ENCODE results near the gene ZNF148.

The ZNF148 gene

GRCh38 chr3:125289429-125289981 is 85.6 kb downstream of the ZNF148 start:
- no peak for DNase-seq (ENCODE audit: low read depth in 3 of 3)

GRCh38 chr3:125287248-125287647 is 87.9 kb downstream of the ZNF148 start:
- DNase-seq (ENCODE audit: low read depth in 3 of 3), result no peak

GRCh38 chr3:125281381-125281780 is 93.7 kb downstream of the ZNF148 start:
- DNase-seq (ENCODE audit: low read depth in 3 of 3), result no peak

DNA sequence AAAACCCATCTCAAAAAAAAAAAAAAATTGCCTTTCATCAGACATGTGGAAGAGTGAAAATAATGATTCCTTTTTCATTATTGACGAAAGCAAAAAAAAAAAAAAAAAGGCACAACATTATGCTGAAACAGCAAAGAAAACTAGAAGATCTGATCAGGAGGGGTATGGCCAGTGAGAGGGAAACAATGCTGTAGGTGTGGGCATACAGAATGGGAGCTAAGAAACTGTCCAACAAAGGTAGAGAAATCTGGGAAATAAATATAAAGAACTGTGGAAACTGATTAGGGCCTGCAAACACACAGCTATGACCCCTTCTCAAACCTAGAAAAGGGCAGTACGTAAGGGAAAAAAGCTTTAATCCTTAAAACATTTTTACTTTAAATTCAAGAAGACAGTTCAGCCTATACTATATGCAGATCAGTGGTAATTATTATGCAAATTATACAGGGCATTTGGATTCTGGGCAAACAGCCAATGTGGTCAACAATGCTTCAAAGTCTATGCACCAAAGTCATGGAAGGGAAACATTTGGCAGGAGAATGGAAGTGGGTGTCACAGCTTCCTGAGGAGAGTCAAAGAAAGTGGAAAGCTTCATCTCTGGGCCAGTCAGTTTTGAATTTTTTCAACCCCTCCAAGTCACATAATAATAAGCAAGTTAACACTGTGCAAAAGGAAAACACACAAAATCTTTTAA is 94.3 kb downstream of the ZNF148 start:
- DNase-seq (ENCODE audit: low read depth in 3 of 3), result no peak

- no peak for DNase-seq (ENCODE audit: low read depth in 3 of 3)
Observed at GRCh38 chr3:125278155-125278554, 97.0 kb downstream of the ZNF148 start.

- DNase-seq (ENCODE audit: low read depth in 3 of 3), result no peak
Observed at GRCh38 chr3:125271127-125271526, 104.0 kb downstream of the ZNF148 start.

DNA sequence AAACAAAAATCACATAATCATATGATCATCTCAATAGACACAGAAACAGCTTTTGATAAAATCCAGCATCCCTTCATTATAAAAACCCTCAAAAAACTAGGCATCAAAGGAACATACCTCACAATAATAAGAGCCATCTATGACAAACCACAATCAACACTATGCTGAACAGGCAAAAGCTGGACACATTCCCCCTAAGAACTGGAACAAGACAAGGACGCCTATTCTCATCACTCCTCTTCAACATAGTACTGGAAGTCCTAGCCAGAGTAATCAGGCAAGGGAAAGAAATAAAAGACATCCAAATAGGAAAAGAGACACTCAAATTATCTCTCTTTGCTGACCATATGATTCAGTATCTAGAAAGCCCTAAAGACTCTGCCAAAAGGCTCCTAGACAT is 107.7 kb downstream of the ZNF148 start:
- no peak for DNase-seq (ENCODE audit: low read depth in 3 of 3)

DNA sequence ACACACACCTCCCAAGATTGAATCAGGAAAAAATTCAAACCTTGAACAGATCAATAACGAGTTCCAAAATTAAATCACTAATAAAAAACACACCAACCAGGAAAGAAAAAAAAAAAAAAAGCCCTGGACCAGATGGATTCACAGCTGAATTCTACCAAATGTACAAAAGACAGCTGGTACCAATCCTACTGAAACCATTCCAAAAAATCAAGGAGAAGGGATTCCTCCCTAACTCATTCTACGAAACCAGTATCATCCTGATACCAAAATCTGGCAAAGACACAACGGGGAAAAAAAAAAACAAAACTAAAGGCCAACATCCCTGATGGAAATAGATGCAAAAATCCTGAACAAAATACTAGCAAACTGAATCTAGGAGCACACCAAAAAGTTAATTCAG is 108.2 kb downstream of the ZNF148 start:
- DNase-seq (ENCODE audit: low read depth in 3 of 3), result no peak

DNA sequence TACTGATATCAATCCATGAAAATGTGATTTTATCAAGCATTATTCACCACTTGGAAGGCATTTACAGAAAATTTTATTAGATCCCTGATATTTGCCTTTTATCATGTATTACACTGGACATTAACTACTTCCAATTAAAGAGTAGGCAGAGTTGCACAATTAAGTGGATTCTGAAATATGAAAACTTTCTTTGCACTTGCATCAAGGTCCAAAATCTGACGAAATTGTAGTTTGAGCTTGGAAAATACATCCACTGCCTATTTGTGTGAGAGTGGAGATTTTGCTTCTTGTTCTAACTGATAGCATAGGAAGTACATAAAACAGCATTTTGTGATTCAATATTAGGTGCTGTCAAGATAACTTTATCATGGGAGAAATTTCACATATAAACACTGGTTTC is 113.0 kb downstream of the ZNF148 start:
- DNase-seq (ENCODE audit: low read depth in 3 of 3), result no peak

DNA sequence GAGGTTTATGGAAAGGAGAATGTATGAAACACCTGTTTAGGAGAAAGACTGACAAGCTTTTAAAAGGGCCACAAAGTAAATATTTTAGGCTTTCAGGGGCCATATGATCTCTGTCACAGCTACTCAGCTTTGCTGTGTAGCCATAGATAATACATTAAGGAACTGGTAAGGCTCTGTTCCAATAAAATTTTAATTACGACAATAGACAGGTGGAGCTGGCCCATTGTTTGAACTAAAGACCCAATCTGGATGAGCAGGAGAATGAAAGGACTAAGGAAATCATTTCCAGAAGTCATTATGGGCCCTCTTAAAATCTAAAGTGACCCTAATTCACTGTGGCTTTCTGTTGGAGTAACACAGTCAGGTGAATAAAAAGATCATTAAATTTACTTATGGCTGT is 114.1 kb downstream of the ZNF148 start:
- DNase-seq (ENCODE audit: low read depth in 3 of 3), result no peak

DNA sequence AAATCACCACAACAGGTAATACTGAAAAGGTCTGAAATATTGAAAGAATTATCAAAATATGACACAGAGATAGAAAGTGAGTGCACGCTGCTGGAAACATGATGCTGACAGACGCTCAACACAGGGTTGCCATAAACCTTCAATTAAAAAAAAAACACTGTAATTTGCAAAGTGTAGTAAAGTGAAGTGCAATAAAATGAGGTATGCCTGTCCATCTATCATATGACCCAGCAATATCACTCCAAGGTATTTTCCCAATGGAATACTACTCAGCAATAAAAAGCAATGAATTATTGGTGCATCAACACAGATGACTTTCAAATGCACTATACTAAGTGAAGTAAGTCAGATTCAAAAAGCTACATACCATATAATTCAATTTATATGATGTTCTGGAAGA is 115.0 kb downstream of the ZNF148 start:
- no peak for DNase-seq (ENCODE audit: low read depth in 3 of 3)

DNA sequence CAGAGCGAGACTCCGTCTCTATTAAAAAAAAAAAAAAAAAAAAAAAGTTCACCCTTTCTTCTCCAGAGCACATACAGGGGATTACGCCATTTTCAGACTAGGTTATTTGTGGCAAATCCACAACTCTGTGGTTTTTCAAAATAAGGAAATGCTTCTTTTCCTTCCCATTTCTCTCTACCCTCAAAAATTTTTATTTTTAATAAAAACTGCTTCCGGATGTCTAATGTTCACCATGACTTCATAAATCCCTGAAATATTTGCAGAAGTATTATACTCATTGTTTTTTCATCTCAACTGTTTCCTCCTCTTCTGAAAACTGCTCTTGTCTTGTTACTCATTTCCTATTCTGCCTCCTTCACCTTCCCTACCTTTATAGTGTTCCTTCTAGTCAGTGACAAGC is 117.6 kb downstream of the ZNF148 start:
- no peak for DNase-seq (ENCODE audit: low read depth in 3 of 3)

GRCh38 chr3:125256675-125257074 is 118.5 kb downstream of the ZNF148 start:
- no peak for DNase-seq (ENCODE audit: low read depth in 3 of 3)

- DNase-seq (ENCODE audit: low read depth in 3 of 3), result no peak
Observed at GRCh38 chr3:125250973-125251372, 124.2 kb downstream of the ZNF148 start.

GRCh38 chr3:125246237-125246636 is 128.9 kb downstream of the ZNF148 start:
- no peak for DNase-seq (ENCODE audit: low read depth in 3 of 3)

- no peak for DNase-seq (ENCODE audit: low read depth in 3 of 3)
Observed at GRCh38 chr3:125245521-125245920, 129.6 kb downstream of the ZNF148 start.

DNA sequence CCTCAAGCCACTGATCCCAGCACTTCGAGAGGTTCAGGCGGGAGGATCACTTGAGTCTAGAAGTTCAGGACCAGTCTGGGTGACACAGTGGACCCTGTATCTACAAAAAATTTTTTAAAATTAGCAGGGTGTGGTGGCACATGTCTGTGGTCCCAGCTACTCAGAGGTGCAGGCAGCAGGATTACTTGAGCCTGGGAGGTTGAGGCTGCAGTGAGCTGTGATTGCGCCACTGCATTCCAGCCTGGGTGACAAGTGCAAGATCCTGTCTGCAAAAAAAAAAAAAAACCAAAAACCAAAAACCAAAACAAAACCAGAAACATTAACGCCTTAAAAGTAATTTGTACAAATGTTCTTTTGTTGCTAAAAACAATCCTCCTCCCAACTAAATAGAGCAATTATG is 134.6 kb downstream of the ZNF148 start:
- no peak for DNase-seq (ENCODE audit: low read depth in 3 of 3)

GRCh38 chr3:125239266-125239665 is 135.9 kb downstream of the ZNF148 start:
- DNase-seq (ENCODE audit: low read depth in 3 of 3), result no peak

DNA sequence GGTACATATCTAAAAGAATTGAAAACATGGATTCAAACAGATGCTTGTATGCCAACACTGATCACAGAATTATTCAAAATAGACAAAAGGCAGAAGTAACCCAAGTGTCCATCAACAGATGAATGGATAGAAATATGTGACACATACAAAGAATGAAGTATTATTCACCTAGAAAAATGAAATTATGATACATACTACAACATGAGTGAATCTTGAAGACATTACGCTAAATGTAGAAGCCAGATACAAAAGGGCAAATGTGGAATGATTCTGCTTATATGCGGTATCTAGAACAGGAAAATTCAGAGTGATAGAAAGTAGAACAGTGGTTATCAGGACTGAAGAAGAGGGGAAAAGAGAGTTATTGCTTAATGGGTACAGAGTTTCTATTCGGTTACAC is 136.4 kb downstream of the ZNF148 start:
- DNase-seq (ENCODE audit: low read depth in 3 of 3), result no peak

DNA sequence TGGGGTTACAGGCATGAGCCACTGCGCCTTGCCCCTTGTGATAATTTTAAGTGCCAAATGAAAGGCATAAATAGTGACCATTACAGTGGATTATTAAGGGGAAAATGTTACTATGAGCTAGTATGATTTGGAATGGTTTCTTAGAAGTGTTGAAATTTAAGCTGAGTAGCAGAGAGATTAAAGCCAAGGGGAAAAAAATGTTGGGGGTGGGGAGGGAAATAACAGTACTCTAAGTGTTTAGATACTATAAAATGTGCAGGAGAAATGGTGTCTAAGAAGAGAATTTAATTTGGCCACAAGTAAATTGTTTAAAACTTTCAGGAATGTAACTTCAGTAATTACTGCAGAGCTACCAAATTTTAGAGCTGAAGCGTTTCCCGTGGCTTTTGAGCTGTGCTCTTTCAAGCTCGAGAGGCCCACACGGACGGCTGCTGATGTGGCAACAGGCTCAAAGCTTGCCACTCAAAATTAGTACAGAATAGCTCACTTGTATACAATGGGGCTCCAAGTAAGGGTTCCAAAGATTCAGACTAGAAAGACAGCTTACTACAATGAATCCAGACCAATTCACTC is 138.7 kb downstream of the ZNF148 start:
- DNase-seq (ENCODE audit: low read depth in 3 of 3), result no peak

- no peak for DNase-seq (ENCODE audit: low read depth in 3 of 3)
Observed at GRCh38 chr3:125234831-125235230, 140.3 kb downstream of the ZNF148 start.

DNA sequence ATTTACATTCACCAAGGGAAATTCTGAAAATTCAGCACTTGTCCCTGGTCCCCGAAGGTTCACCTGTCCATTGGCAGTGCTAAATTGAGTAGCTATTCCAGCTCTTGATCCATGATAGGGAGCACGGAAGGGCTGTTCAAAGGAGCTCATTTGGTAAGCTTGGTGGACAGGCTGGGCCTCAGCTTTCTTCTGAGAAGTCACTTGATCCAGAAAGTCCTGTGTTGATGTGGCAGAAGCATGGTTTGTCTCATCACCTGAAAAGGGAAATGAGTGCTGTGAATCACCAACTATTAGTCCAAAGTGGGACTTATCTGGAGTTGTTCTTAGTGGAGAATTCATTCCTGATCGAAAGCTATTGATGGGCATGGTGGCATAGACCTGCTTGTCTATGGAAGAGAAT is 142.7 kb downstream of the ZNF148 start:
- no peak for DNase-seq (ENCODE audit: low read depth in 3 of 3)

GRCh38 chr3:125231895-125232294 is 143.2 kb downstream of the ZNF148 start:
- no peak for DNase-seq (ENCODE audit: low read depth in 3 of 3)

DNA sequence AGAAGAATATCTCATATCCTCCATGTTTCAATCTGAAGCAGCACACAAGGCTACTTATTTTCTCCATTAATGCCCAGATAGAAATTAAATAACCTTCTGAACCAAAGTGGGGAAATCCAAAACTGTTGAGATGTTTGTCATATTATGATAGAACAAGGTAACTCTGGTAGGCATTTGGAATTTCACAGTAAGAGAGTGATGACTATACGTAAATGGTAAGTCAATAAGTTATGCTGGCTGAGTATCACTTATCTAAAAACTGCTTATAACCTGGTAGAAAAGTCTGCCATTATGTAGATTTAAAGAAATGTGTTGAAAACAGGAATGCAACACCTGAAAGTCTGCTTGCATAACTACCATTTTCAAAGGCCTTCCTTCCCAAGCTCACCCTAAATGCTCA is 145.4 kb downstream of the ZNF148 start:
- no peak for DNase-seq (ENCODE audit: low read depth in 3 of 3)
